Effector memory CD8-positive, alpha-beta T cell (primary cell): Measurements from ENCODE around the gene ATP6V0A4.
"Not testable (repeated sequence)": the region's sequence is repeated elsewhere in the genome, so short reads cannot be mapped to it uniquely, and the experiment has no call there.

Experiments
- ATAC-seq: fragments of 150-1000 bp; cut with Tn5 transposase; replicated peaks from 2 replicates; pipeline ENCODE4 v1.10.0; 2021; ENCODE audit warnings: mild to moderate bottlenecking, moderate library complexity
- DNase-seq, 3 experiments: peaks; one replicate each; pipeline ENCODE4 v3.0.0; 2021
- H3K27ac Mint-ChIP-seq, 2 donors: one replicate each; pipeline ENCODE4 v1.8.0; 2022; ENCODE audit warnings: mild to moderate bottlenecking in 2 of 2, mixed read lengths in 2 of 2, moderate library complexity in 2 of 2
- H3K27me3 Mint-ChIP-seq, 2 donors: one replicate each; pipeline ENCODE4 v1.8.0; 2022; ENCODE audit warnings: mixed read lengths in 2 of 2
- H3K36me3 Mint-ChIP-seq: one replicate; pipeline ENCODE4 v1.8.0; 2022; ENCODE audit warnings: mild to moderate bottlenecking, moderate library complexity, mixed read lengths; ENCODE audit not compliant: insufficient read depth
- H3K4me1 Mint-ChIP-seq, 2 donors: one replicate each; pipeline ENCODE4 v1.8.0; 2022; ENCODE audit warnings: low read depth in 2 of 2, mixed read lengths in 2 of 2
- H3K4me3 Mint-ChIP-seq, 2 donors: one replicate each; pipeline ENCODE4 v1.8.0; 2022; ENCODE audit warnings: mild to moderate bottlenecking in 2 of 2, mixed read lengths in 2 of 2, moderate library complexity in 2 of 2
- H3K9me3 Mint-ChIP-seq, 2 donors: one replicate each; pipeline ENCODE4 v1.8.0; 2022; ENCODE audit warnings: mixed read lengths in 2 of 2

The ATP6V0A4 gene

GRCh38 chr7:138753150-138753518, 44.9 kb downstream of the ATP6V0A4 start:
- peak overlapping the region; percentile 89 to 97 for H3K27ac Mint-ChIP-seq
- H3K36me3 Mint-ChIP-seq = no peaks in the 10 kb centered on the region
- H3K4me3 Mint-ChIP-seq = peak overlapping the region; percentile 33 to 55

GRCh38 chr7:138752518-138753149, 45.4 kb downstream of the ATP6V0A4 start:
- Mint-ChIP-seq H3K9me3 (no peaks in the 10 kb centered on the region), H3K36me3 (no peaks in the 10 kb centered on the region), H3K4me1 (peaks cover 25 to 43% of the 10 kb centered on the region in 2 donors), H3K27me3 (no peaks in the 10 kb centered on the region), H3K27ac (peak overlapping the region; percentile 89 to 97), H3K4me3 (peak overlapping the region; percentile 33 to 55)
- ATAC-seq (peak; percentile 89), DNase-seq (peak; percentile 87 to 89 (median 87))

More at GRCh38 chr7:138753150-138753518, 44.9 kb downstream of the ATP6V0A4 start:
- H3K9me3 Mint-ChIP-seq = no peaks in the 10 kb centered on the region
- no peak for DNase-seq
- ATAC-seq = no peak
- H3K4me1 Mint-ChIP-seq = peaks cover 25 to 41% of the 10 kb centered on the region in 2 donors
- no peaks in the 10 kb centered on the region for H3K27me3 Mint-ChIP-seq

GRCh38 chr7:138750901-138751464, 47.0 kb downstream of the ATP6V0A4 start:
- Mint-ChIP-seq H3K27me3 (no peaks in the 10 kb centered on the region), H3K27ac (peak overlapping the region; percentile 75 to 79), H3K9me3 (no peaks in the 10 kb centered on the region), H3K4me1 (peaks cover 25 to 45% of the 10 kb centered on the region in 2 donors), H3K4me3 (peak overlapping the region in 1 of 2 donors; percentile 15), H3K36me3 (no peaks in the 10 kb centered on the region)
- DNase-seq (no peak), ATAC-seq (no peak)

DNA sequence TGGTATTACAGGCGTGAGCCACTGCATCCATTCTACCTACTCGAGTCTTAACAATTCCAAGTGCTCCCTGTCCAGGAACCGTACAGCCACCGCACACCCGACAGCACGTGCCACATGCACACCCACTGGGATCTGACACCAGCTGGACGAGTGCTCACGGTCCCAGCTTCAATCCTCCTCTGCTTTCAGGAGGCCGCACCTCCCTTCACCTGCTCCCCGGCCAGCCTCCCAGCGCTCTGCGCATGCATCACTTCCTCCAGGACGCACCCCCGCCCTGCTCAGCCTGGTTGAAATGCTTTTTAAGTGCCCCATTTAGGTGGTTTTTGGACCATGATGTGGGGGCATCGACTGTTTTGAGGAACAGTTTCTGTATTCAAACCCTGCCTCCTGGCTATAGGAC, 47.5 kb downstream of the ATP6V0A4 start:
- Mint-ChIP-seq H3K27ac (peak overlapping the region; percentile 33 to 75), H3K4me1 (peaks cover 25 to 45% of the 10 kb centered on the region in 2 donors), H3K9me3 (no peaks in the 10 kb centered on the region), H3K36me3 (no peaks in the 10 kb centered on the region), H3K4me3 (no peak overlapping the region), H3K27me3 (no peaks in the 10 kb centered on the region)
- DNase-seq = no peak
- no peak for ATAC-seq

DNA sequence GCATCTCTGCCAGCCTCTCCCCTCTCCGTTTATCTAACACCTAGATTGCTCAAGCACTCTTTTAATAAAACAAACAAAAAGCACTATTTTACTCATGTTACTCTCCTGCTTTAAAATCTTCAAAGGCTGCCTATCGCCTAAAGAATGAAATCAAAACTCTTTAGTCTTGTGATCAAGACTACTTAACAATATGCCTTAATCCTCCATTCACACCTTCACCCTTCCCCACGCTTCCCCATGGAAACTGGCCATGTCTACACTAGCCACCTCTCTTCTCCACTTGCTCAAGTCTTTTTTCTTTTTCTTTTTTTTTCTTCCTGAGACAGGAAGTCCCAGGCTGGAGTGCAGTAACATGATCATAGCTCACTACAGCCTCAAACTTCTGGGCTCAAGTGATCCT, 48.0 kb downstream of the ATP6V0A4 start:
- no peaks in the 10 kb centered on the region for H3K36me3 Mint-ChIP-seq
- ATAC-seq (no peak), DNase-seq (no peak)
- H3K27ac Mint-ChIP-seq = peak overlapping the region; percentile 33 to 75
- no peaks in the 10 kb centered on the region for H3K9me3 Mint-ChIP-seq
- peaks cover 25 to 45% of the 10 kb centered on the region in 2 donors for H3K4me1 Mint-ChIP-seq
- H3K4me3 Mint-ChIP-seq = no peak overlapping the region
- no peaks in the 10 kb centered on the region for H3K27me3 Mint-ChIP-seq

DNA sequence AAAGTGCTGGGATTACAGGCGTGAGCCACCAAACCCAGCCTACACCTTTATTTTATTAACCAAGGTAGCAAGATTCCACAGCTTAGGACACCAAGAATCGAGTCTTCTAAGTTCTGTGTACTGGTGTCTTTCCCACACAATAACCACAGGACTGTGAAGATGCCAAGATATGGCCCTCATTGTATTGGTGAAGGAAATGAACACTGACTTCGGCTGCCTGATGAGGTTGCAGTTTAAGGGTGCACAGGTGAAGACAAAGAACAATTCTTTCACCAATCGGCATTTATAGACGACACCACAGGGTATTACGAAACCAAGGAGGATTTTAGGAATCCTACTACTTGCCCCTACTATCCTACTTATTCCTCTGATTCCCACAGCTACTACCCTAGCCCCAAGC, 49.3 kb downstream of the ATP6V0A4 start:
- Mint-ChIP-seq H3K9me3 (no peaks in the 10 kb centered on the region), H3K4me1 (peaks cover 23 to 42% of the 10 kb centered on the region in 2 donors), H3K27me3 (no peaks in the 10 kb centered on the region), H3K27ac (peak overlapping the region; percentile 47 to 75), H3K4me3 (no peak overlapping the region), H3K36me3 (no peaks in the 10 kb centered on the region)
- DNase-seq (no peak), ATAC-seq (no peak)

GRCh38 chr7:138746073-138746472, 51.9 kb downstream of the ATP6V0A4 start:
- ATAC-seq (no peak), DNase-seq (no peak)
- H3K4me3 Mint-ChIP-seq = no peak overlapping the region
- no peaks in the 10 kb centered on the region for H3K9me3 Mint-ChIP-seq
- H3K27me3 Mint-ChIP-seq = no peaks in the 10 kb centered on the region
- H3K27ac Mint-ChIP-seq = no peak overlapping the region
- no peaks in the 10 kb centered on the region for H3K36me3 Mint-ChIP-seq
- peaks cover 12 to 17% of the 10 kb centered on the region in 2 donors for H3K4me1 Mint-ChIP-seq

GRCh38 chr7:138745189-138745588, 52.8 kb downstream of the ATP6V0A4 start:
- DNase-seq (no peak), ATAC-seq (no peak)
- peaks cover 4 to 11% of the 10 kb centered on the region in 2 donors for H3K4me1 Mint-ChIP-seq
- H3K27ac Mint-ChIP-seq = no peak overlapping the region
- no peak overlapping the region for H3K4me3 Mint-ChIP-seq
- no peaks in the 10 kb centered on the region for H3K27me3 Mint-ChIP-seq
- H3K36me3 Mint-ChIP-seq = no peaks in the 10 kb centered on the region
- no peaks in the 10 kb centered on the region for H3K9me3 Mint-ChIP-seq

- peaks cover 0 to 12% of the 10 kb centered on the region in 2 donors for H3K27me3 Mint-ChIP-seq
- no peaks in the 10 kb centered on the region for H3K9me3 Mint-ChIP-seq
- H3K4me3 Mint-ChIP-seq = no peak overlapping the region
- no peak overlapping the region for H3K27ac Mint-ChIP-seq
- peaks cover 6% of the 10 kb centered on the region in 2 donors for H3K4me1 Mint-ChIP-seq
- H3K36me3 Mint-ChIP-seq = no peaks in the 10 kb centered on the region
- ATAC-seq (no peak), DNase-seq (no peak)
Measured at GRCh38 chr7:138741453-138741735, 56.6 kb downstream of the ATP6V0A4 start.

GRCh38 chr7:138739859-138740258, 58.1 kb downstream of the ATP6V0A4 start:
- Mint-ChIP-seq H3K36me3 (no peaks in the 10 kb centered on the region), H3K27ac (peak overlapping the region in 1 of 2 donors; percentile 46), H3K27me3 (peaks cover 0 to 18% of the 10 kb centered on the region in 2 donors), H3K9me3 (no peaks in the 10 kb centered on the region), H3K4me1 (peaks cover 4 to 6% of the 10 kb centered on the region in 2 donors), H3K4me3 (no peak overlapping the region)
- ATAC-seq (no peak), DNase-seq (no peak)

GRCh38 chr7:138738551-138739335, 59.3 kb downstream of the ATP6V0A4 start:
- H3K4me1 Mint-ChIP-seq = peaks cover 4 to 6% of the 10 kb centered on the region in 2 donors
- no peaks in the 10 kb centered on the region for H3K36me3 Mint-ChIP-seq
- H3K9me3 Mint-ChIP-seq = no peaks in the 10 kb centered on the region
- H3K4me3 Mint-ChIP-seq = no peak overlapping the region
- H3K27me3 Mint-ChIP-seq = peaks cover 0 to 18% of the 10 kb centered on the region in 2 donors
- H3K27ac Mint-ChIP-seq = no peak overlapping the region
- peak; percentile 99 for ATAC-seq
- DNase-seq = peak; percentile 71 to 82 (median 74)

DNA sequence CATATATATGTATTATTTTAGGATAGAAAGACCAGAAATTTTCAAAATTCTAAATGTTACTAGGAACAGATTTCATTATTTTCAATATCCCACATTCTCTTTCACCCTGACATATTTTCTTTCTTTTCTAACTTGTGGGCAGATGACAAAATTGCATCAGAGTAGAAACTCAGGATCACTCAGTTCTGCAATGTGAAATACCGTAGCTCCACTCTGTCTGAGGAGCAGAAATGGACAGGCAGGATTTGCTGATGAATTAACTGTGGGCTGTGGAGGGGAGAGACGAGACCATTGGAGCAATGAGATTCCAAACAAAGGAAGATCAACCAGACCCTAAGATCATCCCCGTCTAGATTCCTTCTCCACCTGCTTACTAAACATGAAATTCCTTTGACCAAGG, 59.9 kb downstream of the ATP6V0A4 start:
- H3K9me3 Mint-ChIP-seq = no peaks in the 10 kb centered on the region
- no peak overlapping the region for H3K27ac Mint-ChIP-seq
- DNase-seq (no peak), ATAC-seq (no peak)
- peaks cover 2 to 18% of the 10 kb centered on the region in 2 donors for H3K27me3 Mint-ChIP-seq
- H3K36me3 Mint-ChIP-seq = no peaks in the 10 kb centered on the region
- H3K4me3 Mint-ChIP-seq = no peak overlapping the region
- H3K4me1 Mint-ChIP-seq = peaks cover 4 to 6% of the 10 kb centered on the region in 2 donors

DNA sequence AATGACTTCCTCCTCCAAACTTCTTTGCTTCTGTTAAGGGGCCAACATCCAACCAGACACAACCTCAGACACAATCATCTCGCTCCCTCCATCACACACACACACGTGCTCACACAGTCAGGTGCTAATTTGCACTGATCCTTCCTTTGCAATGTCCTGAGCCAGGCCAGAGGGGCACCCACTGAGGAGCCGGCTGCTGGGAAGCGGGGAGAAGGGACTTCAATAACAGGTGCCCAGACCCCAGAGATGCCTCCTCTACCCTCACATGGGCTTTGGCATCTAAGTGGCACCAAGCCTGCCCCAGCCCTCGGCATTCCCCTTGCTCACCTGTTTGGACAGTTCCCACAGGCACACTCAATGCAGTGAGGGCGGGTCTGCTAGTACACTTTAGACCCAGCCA, 62.6 kb downstream of the ATP6V0A4 start:
- H3K9me3 Mint-ChIP-seq = no peaks in the 10 kb centered on the region
- H3K4me1 Mint-ChIP-seq = peaks cover 4 to 6% of the 10 kb centered on the region in 2 donors
- DNase-seq = no peak
- peaks cover 18% of the 10 kb centered on the region in 2 donors for H3K27me3 Mint-ChIP-seq
- no peak for ATAC-seq
- no peaks in the 10 kb centered on the region for H3K36me3 Mint-ChIP-seq
- no peak overlapping the region for H3K4me3 Mint-ChIP-seq
- no peak overlapping the region for H3K27ac Mint-ChIP-seq

GRCh38 chr7:138731733-138732132, 66.3 kb downstream of the ATP6V0A4 start:
- not testable (repeated sequence) for ATAC-seq, DNase-seq, H3K36me3 Mint-ChIP-seq, H3K4me1 Mint-ChIP-seq, H3K9me3 Mint-ChIP-seq, H3K27ac Mint-ChIP-seq, H3K4me3 Mint-ChIP-seq
- H3K27me3 Mint-ChIP-seq = peaks cover 27 to 36% of the 10 kb centered on the region in 2 donors
